Tibial nerve (tissue), 4 donors: Measurements from ENCODE around the gene HAX1.

Experiments
- EP300 ChIP-seq, 2 donors: sonication (generic); formaldehyde crosslinking; IDR thresholded peaks; one replicate each; pipeline ENCODE4 v1.6.1; 2017; ENCODE audit warnings: antibody characterized with exemption in 2 of 2, mild to moderate bottlenecking in 1 of 2
- POLR2A ChIP-seq, 2 donors: fragments of 450-650 bp; IDR thresholded peaks; one replicate each; pipeline ENCODE4 v1.6.1; 2017; ENCODE audit warnings: antibody characterized with exemption in 2 of 2, mild to moderate bottlenecking in 2 of 2, moderate library complexity in 2 of 2
- TF ChIP-seq, protein P1 (sequence below), 5 experiments: fragments of 200-600 bp in 3 of 5; fragments of 450-650 bp in 2 of 5; sonication (generic) in 3 of 5; IDR thresholded peaks; one replicate each; pipeline ENCODE4 v1.5.1; 2016 to 2019; ENCODE audit warnings: antibody characterized with exemption in 5 of 5, mild to moderate bottlenecking in 3 of 5, moderate library complexity in 2 of 5

DNA sequence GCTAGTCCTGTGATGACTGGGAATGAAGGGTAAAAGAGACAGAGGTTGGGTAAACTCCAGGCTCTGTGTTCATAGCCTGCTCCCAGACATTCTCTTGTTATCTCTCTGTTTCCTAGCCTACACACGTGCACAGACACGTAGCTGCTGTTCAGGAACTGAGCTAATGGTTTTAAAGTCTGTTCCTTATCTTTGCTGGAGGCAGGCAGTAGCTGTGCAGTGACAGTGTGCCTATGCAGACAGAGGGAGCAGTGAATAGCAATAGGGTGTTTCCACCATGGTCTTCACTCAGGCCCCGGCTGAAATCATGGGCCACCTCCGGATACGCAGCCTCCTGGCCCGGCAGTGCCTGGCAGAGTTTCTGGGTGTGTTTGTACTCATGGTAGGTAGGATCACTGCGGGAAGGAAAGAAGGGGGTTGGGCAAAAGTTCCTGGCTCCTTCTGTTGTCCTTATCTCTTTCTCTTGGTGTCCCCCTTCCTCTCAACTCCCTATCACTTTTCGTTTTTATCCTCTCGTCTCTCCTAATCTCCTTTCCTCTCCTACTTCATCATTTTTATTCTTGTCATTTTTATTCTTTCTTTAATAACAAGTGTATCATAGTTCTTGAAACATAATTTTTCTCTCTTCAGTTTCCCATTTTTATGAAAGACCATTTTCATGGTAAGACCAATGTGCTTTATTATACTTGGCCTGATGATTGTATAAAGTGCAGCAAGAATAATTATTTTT is 48.6 kb downstream of the HAX1 start, which contains the start of gene AQP10:
- TF ChIP-seq, protein P1, sequence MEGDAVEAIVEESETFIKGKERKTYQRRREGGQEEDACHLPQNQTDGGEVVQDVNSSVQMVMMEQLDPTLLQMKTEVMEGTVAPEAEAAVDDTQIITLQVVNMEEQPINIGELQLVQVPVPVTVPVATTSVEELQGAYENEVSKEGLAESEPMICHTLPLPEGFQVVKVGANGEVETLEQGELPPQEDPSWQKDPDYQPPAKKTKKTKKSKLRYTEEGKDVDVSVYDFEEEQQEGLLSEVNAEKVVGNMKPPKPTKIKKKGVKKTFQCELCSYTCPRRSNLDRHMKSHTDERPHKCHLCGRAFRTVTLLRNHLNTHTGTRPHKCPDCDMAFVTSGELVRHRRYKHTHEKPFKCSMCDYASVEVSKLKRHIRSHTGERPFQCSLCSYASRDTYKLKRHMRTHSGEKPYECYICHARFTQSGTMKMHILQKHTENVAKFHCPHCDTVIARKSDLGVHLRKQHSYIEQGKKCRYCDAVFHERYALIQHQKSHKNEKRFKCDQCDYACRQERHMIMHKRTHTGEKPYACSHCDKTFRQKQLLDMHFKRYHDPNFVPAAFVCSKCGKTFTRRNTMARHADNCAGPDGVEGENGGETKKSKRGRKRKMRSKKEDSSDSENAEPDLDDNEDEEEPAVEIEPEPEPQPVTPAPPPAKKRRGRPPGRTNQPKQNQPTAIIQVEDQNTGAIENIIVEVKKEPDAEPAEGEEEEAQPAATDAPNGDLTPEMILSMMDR (IDR thresholded peaks at IDR 0.05): no peak
- no peak for TF ChIP-seq POLR2A (IDR thresholded peaks at IDR 0.05)
- no peak for TF ChIP-seq EP300 (IDR thresholded peaks at IDR 0.05)
